Subcutaneous adipose tissue (tissue), 4 donors: ENCODE results near the gene BCL2. TPM values are rescaled to one million over a fixed set of nuclear protein-coding genes. Genes with fewer than 3 reads are reported as not detected.

ENCODE experiments used
- total RNA-seq, 4 donors: library from RNA; depleted of rRNA; stranded (reverse); fragments of >200 nt; gene quantifications; one replicate each; pipeline ENCODE4 v1.1.0, GENCODE V29; 2016
- TF ChIP-seq, protein P1 (sequence below): fragments of 450-650 bp; IDR thresholded peaks from one replicate; pipeline ENCODE4 v1.5.1; 2016; ENCODE audit warnings: low read depth, mild to moderate bottlenecking, control low read depth, antibody characterized with exemption, moderate library complexity

BCL2 gene
- total RNA-seq, 4 donors from 2014 or later: 50.3 to 82.5 (median 55.9) TPM

DNA sequence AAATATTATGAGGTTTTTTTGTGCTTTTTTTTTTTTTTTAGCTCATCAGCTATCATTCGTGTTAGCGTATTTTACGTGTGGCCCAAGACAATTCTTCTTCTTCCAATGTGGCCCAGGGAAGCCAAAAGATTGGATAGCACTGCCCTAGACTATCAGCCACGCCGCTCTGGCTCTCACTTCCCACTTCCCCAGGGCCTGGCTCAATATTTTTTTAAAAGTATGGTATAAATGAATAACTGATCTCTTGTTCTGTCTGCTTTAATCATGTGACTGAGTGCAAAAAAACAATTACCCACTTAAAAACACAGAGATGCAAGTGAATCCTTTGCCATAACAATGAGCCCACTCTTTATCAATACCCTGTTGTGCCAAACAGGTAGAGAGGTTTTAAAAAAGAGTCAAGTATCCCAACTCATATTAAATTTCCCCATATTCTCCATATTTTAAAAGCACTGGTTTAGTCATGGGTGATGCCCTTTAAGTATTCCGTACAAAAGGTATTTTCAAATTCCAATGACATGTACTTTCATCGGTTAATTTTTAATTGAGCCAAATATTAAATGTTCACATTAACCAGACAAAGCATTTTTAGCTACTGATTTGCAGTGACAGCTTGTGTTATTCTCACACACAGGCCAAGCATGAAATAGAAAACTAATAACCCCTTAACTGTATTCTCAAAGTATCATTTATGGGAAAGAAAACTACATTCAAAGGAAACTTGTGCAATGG is 12.6 kb downstream of the BCL2 start:
- TF ChIP-seq, protein P1, sequence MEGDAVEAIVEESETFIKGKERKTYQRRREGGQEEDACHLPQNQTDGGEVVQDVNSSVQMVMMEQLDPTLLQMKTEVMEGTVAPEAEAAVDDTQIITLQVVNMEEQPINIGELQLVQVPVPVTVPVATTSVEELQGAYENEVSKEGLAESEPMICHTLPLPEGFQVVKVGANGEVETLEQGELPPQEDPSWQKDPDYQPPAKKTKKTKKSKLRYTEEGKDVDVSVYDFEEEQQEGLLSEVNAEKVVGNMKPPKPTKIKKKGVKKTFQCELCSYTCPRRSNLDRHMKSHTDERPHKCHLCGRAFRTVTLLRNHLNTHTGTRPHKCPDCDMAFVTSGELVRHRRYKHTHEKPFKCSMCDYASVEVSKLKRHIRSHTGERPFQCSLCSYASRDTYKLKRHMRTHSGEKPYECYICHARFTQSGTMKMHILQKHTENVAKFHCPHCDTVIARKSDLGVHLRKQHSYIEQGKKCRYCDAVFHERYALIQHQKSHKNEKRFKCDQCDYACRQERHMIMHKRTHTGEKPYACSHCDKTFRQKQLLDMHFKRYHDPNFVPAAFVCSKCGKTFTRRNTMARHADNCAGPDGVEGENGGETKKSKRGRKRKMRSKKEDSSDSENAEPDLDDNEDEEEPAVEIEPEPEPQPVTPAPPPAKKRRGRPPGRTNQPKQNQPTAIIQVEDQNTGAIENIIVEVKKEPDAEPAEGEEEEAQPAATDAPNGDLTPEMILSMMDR: no peak

DNA sequence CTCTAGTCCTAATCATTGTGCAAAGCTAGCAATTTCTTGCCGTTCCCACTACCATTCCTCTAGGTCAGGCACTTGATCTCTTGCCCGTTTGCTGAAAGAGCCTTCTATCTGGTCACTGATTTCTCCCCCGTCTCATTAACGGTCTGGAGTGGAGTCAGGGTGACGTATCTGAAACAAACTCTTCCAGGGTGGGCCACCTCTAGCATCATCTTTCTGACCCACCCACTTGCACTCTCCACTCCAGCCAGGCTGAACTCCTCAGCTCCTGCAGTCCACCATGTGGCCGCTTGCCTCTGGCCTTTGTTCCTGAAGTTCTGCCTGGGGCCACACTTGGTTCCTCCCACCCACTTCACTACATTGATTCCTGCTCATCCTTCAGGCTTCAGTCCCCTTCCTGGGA is 13.3 kb downstream of the BCL2 start:
- TF ChIP-seq, protein P1: no peak

DNA sequence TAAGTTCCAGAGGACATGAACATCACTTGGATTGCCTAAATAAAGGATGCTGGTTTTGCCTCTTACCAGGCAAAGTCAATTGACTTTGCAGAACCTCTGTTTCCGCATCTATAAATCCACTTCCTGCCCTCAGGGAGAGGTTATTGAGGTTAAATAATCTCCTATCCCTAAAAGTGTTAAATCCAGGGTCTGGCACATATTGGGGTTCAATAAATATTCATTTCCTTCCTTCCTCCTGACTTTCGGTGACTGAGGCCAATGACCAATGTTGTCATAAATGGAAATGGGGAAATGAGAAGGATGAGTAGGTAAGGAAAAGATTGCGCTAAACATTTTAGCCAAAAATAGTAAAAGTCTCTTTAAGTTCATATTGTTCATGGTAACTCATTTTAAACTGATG is 16.0 kb downstream of the BCL2 start:
- TF ChIP-seq, protein P1: no peak

DNA sequence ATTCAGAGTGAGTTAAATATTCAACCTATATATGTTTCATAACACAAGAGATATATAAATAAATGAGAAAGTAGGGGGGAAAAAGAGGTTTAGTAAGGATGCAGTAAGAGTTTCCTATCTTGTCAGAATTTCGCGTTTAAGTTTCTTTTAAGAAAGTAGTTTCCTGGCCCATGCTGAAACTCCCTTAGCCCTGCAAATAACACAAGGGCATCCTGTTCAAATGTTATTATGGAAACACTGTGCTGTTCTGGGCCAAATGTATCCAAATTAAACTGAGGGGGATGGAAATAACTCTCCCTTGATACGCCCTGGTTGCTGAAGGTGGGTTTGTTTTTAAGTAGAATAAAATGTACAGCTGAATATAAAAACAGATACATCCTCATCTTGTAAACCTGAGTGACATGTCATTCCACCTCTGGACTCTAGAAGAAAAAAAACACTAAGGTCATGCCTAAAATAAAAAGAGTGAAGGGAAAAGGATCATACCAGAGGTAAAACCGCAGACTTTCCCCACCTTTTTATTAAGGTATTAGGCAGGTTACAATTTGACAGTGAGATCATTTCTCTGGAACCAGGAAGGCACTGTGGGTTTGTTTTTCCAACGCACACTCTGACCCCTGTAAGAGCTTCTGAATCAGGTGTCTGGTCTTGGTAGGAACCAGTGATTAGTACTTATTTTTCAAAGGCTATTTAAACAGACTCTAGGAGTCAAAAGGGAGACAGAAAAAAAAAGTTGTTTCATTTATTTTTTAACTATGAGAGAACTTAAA is 16.7 kb downstream of the BCL2 start:
- TF ChIP-seq, protein P1: no peak

DNA sequence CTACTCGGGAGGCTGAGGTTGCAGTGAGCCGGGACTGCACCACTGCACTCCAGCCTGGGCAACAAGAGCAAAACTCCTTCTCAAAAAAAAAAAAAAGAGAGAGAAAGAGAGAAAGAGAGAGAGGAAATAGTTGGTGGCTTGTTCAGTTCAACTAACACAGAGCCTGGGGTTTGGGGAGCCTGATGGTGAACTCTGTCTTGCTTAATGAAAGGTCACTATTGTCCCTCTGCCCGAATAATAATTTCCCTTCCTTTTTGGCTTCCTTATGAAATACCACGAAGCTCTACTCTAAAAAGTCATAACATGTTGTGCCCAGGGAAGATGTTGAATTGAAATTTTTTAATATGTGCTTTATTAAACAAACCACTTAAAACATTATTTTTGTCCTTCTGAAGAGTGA is 17.3 kb downstream of the BCL2 start:
- TF ChIP-seq, protein P1: no peak

DNA sequence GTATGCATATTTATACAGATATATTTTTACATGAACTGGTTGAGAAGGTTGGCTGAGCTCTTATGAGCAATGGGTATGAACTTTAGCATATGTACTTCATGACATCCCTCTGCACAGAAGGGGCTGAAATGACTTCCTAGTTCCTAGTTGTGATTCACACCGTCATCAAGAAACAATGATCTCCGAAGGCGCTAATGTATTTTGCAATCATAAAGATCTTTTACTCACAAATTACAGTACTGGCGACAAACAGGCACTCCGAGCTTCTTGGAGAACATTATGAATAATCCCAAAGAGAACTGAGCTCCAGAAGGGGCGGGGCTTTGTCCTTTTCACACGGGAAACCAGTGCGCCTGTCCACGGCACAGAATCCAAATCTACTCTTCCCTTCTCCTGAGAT is 18.1 kb downstream of the BCL2 start:
- TF ChIP-seq, protein P1: no peak
